Measurements from ENCODE around the gene TENM3.

The TENM3 gene

DNA sequence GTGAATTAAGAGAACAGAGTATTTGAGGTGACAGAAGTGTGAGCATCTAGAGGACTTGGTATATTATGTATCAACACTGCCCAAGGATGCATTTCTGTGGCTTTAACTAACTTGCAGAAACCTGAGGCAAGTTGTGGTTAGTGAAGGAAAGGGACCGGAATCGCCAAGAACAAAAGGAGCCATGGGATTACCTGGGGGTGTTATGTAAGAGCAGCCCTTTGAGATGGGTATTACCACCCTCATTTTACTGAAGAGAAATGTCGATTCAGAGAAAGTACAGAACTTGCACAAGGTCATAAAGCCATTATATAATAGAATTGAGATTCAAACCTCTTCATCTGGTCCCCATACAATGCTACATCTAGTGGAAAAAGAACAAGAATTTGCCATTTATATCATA, 14.3 kb downstream of the TENM3 start:
- Mint-ChIP-seq H3K4me3 (no peak overlapping the region), H3K9me3 (peaks cover 0 to 5% of the 10 kb centered on the region in 2 donors)
- no peak for DNase-seq

DNA sequence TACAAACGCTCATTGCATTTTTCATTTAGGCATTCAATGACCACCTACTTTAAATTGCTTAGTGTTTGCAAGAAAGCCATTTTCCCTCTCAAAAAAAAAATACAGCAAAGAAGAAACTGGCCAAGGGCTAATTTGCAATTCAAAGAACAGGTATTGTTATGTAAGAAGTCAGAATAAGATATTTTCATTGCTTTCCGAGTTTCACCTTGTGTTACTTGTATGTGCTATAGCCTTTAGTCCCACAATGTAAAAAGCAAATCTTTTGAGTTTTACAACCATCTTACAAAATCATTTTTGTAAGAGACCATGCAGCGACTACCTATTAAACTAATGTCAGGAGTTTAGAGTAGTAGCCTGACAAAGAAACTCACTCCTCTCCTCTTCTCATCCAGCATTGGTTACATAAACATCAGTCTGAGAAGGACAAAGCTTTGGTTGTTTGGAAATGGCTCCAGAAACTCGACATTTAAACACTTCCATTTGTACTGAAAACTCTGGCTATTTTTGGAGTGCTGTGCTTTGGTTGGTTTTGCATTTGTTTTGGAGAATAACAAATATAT, 15.3 kb downstream of the TENM3 start:
- Mint-ChIP-seq H3K27ac (no peak overlapping the region), H3K4me1 (no peaks in the 10 kb centered on the region), H3K9me3 (peaks cover 0 to 9% of the 10 kb centered on the region in 2 donors), H3K27me3 (no peaks in the 10 kb centered on the region), H3K4me3 (no peak overlapping the region)
- DNase-seq (no peak), ATAC-seq (no peak)

More for the DNA sequence above, 14.3 kb downstream of the TENM3 start:
- H3K27ac Mint-ChIP-seq: no peak overlapping the region
- no peaks in the 10 kb centered on the region for H3K4me1 Mint-ChIP-seq
- ATAC-seq: no peak
- no peaks in the 10 kb centered on the region for H3K27me3 Mint-ChIP-seq

DNA sequence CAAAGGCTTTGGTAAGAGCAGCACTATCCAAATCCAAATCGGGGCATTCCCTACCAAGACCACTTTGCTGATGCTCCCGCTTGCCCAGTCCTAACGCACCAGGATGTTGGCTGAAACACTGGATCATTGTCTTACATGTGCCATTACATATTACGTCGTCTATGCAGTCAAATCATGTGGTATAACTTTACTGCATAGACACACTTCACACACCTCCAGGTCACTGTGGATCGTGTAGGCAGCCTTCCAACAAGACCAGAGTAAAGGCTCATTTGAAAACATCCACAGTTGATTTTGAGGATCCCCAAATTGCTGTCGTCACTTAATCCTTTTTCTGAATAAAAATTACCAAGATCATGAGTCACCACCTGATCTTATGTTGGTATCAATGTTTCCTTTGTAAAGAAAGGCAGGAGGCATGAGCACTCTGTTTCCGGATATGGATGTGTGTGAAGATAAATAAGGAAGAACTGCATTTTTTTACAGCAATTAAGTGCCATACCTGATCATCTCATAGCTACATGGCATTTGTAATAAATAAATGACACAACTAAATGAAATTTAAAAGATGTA, 18.5 kb downstream of the TENM3 start:
- Mint-ChIP-seq H3K9me3 (peaks cover 0 to 9% of the 10 kb centered on the region in 2 donors), H3K27ac (no peak overlapping the region), H3K4me1 (no peaks in the 10 kb centered on the region), H3K27me3 (no peaks in the 10 kb centered on the region), H3K4me3 (no peak overlapping the region)
- DNase-seq (no peak), ATAC-seq (no peak)

DNA sequence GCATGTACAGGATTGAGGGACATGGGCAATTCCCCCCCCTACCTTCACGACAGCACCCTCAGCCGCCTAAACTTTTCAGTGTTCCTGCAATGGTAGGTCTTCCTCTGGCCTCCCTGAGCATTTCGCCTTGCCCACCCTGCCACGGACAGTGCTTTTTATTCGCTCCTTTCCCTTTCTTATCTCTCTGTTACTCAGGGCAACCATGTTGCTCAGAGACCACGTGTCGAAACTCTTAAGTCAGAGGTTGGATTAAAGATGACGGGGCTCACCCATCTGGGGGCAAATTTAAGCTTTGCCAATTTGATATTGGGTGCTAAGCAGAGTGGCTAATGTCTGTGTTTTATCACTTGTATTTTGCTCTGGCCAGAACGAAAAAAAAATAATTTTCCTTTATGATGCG, 20.4 kb downstream of the TENM3 start:
- Mint-ChIP-seq H3K27ac (no peak overlapping the region), H3K4me1 (no peaks in the 10 kb centered on the region), H3K27me3 (no peaks in the 10 kb centered on the region), H3K9me3 (peaks cover 0 to 4% of the 10 kb centered on the region in 2 donors), H3K4me3 (no peak overlapping the region)
- DNase-seq: no peak
- ATAC-seq: no peak

DNA sequence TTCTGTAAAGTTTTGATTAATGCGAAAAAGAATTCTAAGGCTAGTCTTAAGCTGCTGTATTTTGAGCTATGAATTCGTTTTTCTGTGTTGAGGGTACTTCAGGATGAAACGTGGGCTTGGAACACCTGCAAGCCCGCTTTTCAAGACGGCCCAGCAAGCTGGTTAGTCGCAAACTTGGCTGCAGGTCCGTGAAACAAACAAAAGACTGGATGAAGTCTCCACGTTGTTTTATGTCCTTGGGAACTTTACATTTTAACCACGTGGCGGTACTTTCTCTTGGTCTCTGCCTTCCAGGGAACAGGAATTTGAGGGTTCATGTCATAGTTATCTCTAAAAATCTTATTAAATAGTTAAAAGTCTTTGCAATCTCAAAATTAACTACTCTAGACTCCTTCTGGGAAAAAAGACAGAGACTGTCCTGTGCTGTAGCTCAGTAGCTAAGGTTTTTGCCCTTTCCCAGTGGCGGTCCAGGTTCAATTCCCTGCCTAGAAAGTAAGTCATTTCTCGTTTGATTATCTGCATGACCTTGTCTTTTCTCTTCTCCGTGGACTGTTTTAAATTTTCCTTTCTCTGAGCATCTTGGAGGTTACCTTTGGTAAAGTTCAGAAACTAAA, 21.0 kb downstream of the TENM3 start:
- ATAC-seq: no peak
- no peaks in the 10 kb centered on the region for H3K4me1 Mint-ChIP-seq
- H3K27me3 Mint-ChIP-seq: no peaks in the 10 kb centered on the region
- peaks cover 4 to 5% of the 10 kb centered on the region in 2 donors for H3K9me3 Mint-ChIP-seq
- H3K4me3 Mint-ChIP-seq: no peak overlapping the region
- H3K27ac Mint-ChIP-seq: no peak overlapping the region
- DNase-seq: no peak

DNA sequence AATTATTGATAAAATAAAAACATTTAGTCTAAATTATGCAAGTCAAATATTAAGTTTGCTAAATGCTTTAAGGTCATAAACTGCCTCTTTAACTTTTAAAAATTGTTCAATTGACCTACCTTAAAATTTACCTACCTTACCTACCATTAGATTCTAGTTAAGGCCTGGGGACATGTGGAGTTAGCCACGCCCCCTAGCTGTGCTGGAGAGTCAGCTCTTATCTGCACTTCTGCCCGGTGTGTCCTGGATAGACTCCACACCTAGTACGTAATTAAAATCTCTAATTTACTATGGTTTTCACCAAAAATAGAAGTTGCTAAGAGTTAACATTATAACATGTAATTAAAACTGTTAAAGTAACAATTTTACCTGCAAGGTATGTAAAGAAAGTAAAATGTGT, 22.7 kb downstream of the TENM3 start:
- Mint-ChIP-seq H3K27me3 (no peaks in the 10 kb centered on the region), H3K27ac (no peak overlapping the region), H3K4me3 (no peak overlapping the region), H3K4me1 (no peaks in the 10 kb centered on the region), H3K9me3 (peaks cover 4 to 12% of the 10 kb centered on the region in 2 donors)
- DNase-seq (no peak), ATAC-seq (no peak)

DNA sequence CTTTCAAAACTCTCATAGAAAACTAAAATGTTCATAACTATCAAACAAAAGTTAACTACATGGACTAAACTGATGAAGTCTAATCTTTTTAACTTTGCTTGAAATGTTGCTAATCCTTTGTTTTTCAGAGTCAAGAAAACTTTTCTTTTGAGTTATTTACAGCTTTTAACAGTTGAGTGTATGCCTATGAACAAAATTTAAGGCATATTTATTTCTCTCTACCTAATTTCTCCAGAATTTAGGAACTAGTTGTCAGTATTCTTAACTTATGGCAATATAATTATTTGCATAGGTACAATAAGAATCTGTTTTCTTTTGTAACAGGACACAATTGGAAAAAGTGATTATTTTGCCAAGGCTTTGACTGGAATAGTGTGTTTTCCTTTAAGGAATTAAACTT, 23.8 kb downstream of the TENM3 start:
- H3K4me1 Mint-ChIP-seq: no peaks in the 10 kb centered on the region
- no peaks in the 10 kb centered on the region for H3K27me3 Mint-ChIP-seq
- no peak overlapping the region for H3K27ac Mint-ChIP-seq
- DNase-seq (no peak), ATAC-seq (no peak)
- H3K9me3 Mint-ChIP-seq: peaks cover 9 to 12% of the 10 kb centered on the region in 2 donors
- H3K4me3 Mint-ChIP-seq: no peak overlapping the region

DNA sequence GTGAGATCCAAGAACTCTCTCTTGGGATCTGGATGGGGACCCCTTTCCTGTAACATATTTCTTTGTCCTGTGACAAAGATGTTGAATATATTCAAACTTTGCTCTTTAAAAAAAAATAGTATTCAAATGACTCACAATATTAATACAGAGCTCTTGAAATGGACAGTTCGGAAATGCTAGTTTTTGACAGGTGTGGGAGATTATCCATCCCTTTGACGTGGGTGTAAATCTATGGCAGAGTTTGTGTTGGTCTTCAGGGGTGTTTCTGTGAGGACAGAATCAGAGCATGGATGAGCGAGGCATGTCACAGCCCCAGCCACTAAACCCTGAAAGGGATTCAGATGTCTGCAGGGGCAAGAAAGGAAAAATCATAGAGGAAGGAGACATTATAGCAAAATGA, 25.8 kb downstream of the TENM3 start:
- DNase-seq (no peak), ATAC-seq (no peak)
- H3K27ac Mint-ChIP-seq: no peak overlapping the region
- peaks cover 5 to 12% of the 10 kb centered on the region in 2 donors for H3K9me3 Mint-ChIP-seq
- no peak overlapping the region for H3K4me3 Mint-ChIP-seq
- no peaks in the 10 kb centered on the region for H3K27me3 Mint-ChIP-seq
- H3K4me1 Mint-ChIP-seq: no peaks in the 10 kb centered on the region

DNA sequence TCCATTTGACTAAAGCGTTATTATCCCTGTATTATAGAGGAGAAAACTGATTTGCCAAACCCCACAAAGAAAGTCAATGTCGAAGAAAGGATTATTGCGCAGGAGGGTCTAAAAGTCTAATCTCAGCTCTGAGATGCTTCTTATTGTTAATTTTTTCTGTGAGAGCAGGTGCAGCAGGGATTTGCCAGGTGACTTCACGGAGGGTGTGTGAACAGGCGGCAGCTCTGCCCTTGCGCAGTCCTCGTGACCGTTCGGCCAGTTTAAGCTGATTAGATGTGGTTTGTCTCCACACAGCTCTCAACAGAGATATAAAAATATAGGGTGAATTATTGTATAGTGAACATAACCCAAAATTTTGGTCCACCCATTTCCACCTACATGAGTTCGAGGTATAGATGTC, 28.5 kb downstream of the TENM3 start:
- H3K27ac Mint-ChIP-seq: no peak overlapping the region
- no peaks in the 10 kb centered on the region for H3K27me3 Mint-ChIP-seq
- peaks cover 5 to 12% of the 10 kb centered on the region in 2 donors for H3K9me3 Mint-ChIP-seq
- H3K4me3 Mint-ChIP-seq: no peak overlapping the region
- ATAC-seq (no peak), DNase-seq (no peak)
- no peaks in the 10 kb centered on the region for H3K4me1 Mint-ChIP-seq

DNA sequence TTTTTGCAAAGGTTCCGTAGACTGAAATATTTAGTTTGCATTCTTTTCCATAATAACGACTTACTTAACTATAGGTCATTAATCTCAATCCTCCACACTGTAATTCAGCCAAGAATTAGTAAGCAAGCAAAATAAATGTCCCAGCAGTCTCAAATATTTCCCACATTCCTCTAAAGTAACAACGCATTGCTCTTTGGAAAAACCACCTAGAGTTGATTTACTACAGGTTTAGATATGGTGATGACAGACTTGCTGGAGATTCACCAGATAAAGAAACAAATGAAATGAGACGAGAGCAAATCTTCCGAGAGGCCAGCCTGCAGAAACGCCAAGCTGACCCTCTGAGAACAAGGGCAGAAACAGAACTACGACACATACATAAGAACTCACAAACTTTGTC, 28.9 kb downstream of the TENM3 start:
- no peaks in the 10 kb centered on the region for H3K4me1 Mint-ChIP-seq

DNA sequence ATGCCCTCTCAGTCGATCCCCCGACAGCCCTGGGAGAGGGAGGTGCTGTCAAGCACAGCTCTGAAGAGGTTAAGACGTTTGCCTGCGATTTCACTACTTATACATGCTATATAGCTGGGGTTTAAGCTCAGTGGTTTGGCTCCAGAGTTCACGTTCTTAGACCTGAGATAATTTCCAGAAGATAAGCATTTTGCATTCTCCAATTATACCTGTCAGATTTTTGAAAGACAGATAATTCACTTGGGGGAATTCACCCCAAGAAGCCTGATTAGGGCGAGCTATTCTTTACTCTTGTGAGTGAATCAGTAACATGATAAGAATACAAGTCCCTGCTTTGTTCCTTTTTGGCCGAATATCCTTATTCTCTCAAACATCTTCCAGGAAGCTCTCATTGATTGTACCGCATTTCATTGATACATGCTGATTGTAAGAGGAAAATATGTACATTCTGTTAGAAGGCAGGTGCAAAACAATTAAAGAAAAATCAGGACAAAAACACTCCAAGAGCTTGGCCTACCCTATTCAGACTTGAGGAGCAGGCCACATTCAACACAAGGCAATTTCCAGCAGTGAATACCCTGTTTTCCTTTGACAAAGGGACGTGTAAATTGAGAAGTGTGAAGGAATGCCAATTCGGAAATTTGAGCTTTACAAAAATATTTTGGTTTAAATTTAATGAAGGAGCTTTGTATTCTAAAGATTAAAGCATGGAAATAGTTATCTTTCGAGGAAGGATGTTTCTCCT, 30.2 kb downstream of the TENM3 start:
- ATAC-seq: no peak
- peaks cover 5 to 12% of the 10 kb centered on the region in 2 donors for H3K9me3 Mint-ChIP-seq
- no peak overlapping the region for H3K27ac Mint-ChIP-seq
- H3K4me3 Mint-ChIP-seq: no peak overlapping the region
- no peak for DNase-seq
- H3K4me1 Mint-ChIP-seq: no peaks in the 10 kb centered on the region
- H3K27me3 Mint-ChIP-seq: no peaks in the 10 kb centered on the region

More for the DNA sequence above, 28.9 kb downstream of the TENM3 start:
- H3K27me3 Mint-ChIP-seq: no peaks in the 10 kb centered on the region
- H3K9me3 Mint-ChIP-seq: peaks cover 5 to 12% of the 10 kb centered on the region in 2 donors
- no peak for ATAC-seq
- DNase-seq: no peak
- H3K27ac Mint-ChIP-seq: no peak overlapping the region
- no peak overlapping the region for H3K4me3 Mint-ChIP-seq

DNA sequence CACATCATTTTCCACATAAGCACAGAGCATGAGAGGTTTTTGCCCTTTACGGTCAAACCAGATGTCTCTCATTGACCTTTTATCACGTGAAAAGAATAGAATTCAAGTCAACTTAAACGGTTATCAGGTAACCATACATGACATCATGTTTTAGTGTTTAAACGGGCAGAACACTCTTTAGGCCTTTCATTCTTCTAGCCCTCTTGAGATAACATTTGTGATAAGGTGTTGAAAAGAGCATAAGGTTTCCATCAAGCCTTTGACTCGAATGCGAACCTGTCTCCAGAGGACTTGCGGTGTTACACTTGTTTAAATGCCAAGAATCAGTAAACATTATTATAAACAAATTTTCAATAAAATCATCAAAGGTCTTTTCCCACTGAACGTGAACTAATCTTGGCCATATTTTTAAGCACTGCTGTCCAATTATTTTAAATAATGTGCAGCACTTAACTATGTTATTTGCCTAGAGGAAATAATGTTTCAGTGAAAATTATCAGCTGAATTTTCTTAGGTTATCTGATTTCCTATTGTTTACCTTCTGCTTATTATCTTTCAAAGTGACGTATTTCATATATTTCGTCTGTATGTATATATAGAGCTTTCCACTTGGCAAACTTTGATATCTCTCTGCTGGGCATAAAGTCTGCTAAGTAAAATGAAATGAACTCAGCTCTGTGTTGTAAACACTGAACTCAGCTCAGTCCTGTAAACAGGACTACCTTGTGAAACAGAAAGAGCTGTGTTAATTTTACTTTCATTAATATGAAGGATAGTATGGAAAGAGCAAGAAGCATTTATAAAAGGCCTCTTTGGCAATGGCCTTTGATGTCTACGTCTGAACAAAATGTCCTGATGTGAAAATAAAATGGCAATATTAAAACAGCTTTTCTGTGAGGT, 33.3 kb downstream of the TENM3 start:
- H3K9me3 Mint-ChIP-seq: peaks cover 0 to 3% of the 10 kb centered on the region in 2 donors
- ATAC-seq (no peak), DNase-seq (no peak)
- no peak overlapping the region for H3K4me3 Mint-ChIP-seq
- H3K27ac Mint-ChIP-seq: no peak overlapping the region
- no peaks in the 10 kb centered on the region for H3K4me1 Mint-ChIP-seq
- no peaks in the 10 kb centered on the region for H3K27me3 Mint-ChIP-seq

DNA sequence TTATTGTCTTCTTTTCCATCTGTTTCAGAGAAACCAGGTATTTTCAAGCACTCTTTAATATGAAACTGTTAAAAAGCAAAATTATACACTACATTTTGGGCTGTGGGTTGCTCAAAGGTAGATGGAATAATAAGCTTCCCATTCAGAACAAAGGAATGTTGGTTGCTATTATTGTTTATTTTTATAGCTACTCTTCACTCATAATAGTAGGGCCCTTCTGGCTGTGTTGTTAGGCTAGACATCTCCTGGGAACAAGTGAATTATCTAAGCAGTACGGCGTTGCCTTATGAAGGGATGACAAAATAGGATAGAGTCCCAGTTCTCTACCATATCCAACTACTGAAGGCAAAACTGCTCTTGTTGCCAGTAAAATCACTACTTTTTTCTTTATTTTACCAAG, 34.2 kb downstream of the TENM3 start:
- ATAC-seq: no peak
- Mint-ChIP-seq H3K4me3 (no peak overlapping the region), H3K4me1 (no peaks in the 10 kb centered on the region), H3K27ac (no peak overlapping the region), H3K9me3 (no peaks in the 10 kb centered on the region), H3K27me3 (no peaks in the 10 kb centered on the region)
- DNase-seq: no peak

DNA sequence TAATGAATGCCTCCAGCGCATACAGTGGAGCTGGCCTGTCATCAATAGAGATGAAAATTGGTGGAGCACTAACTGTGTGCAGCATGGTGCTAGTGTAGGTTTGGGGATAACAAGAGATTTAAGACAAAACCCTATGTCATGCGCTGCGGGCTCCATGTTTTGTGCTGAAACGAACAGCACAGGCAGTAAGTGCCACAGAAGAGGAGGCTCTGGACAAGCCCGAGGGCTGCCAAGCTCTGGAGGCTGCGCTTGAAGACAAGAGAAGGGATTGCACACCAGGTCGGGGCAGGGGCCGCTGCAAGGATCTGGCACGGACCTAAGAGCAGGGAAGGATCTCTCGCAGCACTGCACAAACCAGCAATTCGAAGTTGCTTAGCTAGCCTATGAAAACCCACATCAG, 35.5 kb downstream of the TENM3 start:
- H3K27ac Mint-ChIP-seq: no peak overlapping the region
- no peaks in the 10 kb centered on the region for H3K27me3 Mint-ChIP-seq
- H3K4me1 Mint-ChIP-seq: no peaks in the 10 kb centered on the region
- ATAC-seq (no peak), DNase-seq (no peak)
- H3K9me3 Mint-ChIP-seq: no peaks in the 10 kb centered on the region
- H3K4me3 Mint-ChIP-seq: no peak overlapping the region

DNA sequence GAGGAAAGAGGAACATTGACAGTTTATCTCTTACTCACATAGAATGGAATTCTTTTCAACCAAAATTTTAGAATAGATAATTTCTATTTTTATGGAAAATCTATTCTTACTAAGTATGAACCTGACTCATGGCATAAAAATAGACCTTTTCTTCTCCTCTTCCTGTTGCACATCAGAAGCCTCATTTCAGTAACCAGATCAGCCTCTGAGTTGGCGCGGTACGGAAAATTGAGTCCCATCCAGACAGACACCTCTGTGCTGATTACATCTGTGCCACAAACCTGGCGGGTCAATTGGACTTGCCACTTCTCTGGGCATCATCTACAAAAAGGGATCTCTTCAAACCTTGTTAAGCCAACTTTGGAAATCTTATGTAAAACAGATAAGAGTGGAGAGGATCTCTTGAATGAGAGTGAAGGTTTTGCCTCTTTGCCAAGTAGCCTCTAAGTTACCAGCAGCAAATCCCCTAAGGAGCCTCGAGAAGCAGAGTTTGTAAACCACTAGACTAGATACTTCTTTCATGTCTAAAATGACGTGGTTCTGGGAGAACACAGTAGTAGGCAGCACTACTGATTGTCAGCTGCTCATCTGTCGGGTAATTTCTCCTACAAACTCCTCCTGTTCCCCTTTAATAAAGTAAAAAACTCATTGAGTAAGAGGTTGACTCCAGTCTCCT, 37.4 kb downstream of the TENM3 start:
- H3K27me3 Mint-ChIP-seq: no peaks in the 10 kb centered on the region
- ATAC-seq: no peak
- no peak overlapping the region for H3K4me3 Mint-ChIP-seq
- H3K4me1 Mint-ChIP-seq: no peaks in the 10 kb centered on the region
- DNase-seq: no peak
- H3K9me3 Mint-ChIP-seq: no peaks in the 10 kb centered on the region
- H3K27ac Mint-ChIP-seq: no peak overlapping the region

Measured in stimulated activated naive CD8-positive, alpha-beta T cell treated with anti-CD3 and anti-CD28 coated beads, Interleukin-15, amount 100 ng/mL, for 72 hours (primary cell).